ENCODE results near the gene DNAJC18.

DNA sequence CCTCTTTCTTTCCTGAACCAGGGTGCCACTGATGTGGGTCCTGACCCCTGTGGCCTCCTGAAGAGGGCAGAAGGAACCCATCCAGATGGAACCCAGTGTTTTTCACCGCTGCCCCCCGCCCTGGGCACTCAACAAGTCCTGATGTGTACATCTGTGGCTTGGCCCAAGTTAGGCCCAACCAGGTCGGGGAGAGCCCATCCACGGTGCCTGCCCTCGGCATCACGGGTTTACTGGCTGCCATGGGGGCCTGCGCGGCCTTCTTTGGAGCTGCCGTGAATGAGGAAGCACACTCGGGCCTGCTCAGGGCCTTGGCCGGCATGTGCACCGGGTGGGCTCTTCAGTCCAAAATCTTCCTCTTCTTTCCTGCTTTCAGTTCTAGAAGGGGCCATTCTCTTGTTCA is 17.5 kb upstream of the DNAJC18 start:
- TF ChIP-seq CTCF (IDR thresholded peaks at IDR 0.05) (no peak), POLR2AphosphoS5 (IDR thresholded peaks at IDR 0.05) (no peak), POLR2A (IDR thresholded peaks at IDR 0.05) (no peak)
